Right lobe of liver (tissue), 4 donors: ENCODE results near the gene MET.

Experiments
- POLR2A ChIP-seq: fragments of 450-650 bp; IDR thresholded peaks from one replicate; pipeline ENCODE4 v1.6.1; 2017; ENCODE audit warnings: antibody characterized with exemption, mild to moderate bottlenecking
- TF ChIP-seq, protein P1 (sequence below), 4 donors: fragments of 200-600 bp in 3 of 4; fragments of 450-650 bp in 1 of 4; IDR thresholded peaks; one replicate each; pipeline versions ENCODE4 v1.5.1 to v1.8.0; 2016 to 2022; ENCODE audit warnings: antibody characterized with exemption in 4 of 4, mild to moderate bottlenecking in 2 of 4
- donor health status: DM: no; HTN: no; CAD: no.
- donor health status: DM: no; HTN: no; CAD: no.
- donor health status: DM: no; HTN: yes; CAD: no.

DNA sequence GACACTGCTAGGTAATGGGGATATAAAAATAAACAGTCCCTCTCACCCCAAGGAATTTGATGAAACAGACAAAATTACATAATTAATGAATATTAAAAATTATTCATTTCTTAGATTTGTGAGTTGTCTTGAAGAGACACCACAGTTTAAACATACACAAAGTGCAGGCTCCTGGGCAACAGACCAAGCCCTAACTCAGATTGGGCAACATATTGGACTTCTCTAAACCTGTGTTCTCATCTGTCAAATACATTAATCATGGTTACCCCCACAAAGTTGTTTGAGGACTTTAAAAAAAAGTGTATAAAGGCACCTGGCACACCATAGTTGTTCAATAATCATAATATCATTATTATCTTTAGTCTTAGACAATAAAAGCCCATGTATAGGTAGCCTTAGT lies 127.9 kb downstream of the MET start:
- TF ChIP-seq, protein P1, sequence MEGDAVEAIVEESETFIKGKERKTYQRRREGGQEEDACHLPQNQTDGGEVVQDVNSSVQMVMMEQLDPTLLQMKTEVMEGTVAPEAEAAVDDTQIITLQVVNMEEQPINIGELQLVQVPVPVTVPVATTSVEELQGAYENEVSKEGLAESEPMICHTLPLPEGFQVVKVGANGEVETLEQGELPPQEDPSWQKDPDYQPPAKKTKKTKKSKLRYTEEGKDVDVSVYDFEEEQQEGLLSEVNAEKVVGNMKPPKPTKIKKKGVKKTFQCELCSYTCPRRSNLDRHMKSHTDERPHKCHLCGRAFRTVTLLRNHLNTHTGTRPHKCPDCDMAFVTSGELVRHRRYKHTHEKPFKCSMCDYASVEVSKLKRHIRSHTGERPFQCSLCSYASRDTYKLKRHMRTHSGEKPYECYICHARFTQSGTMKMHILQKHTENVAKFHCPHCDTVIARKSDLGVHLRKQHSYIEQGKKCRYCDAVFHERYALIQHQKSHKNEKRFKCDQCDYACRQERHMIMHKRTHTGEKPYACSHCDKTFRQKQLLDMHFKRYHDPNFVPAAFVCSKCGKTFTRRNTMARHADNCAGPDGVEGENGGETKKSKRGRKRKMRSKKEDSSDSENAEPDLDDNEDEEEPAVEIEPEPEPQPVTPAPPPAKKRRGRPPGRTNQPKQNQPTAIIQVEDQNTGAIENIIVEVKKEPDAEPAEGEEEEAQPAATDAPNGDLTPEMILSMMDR (IDR thresholded peaks at IDR 0.05), result no peak
- no peak for TF ChIP-seq POLR2A
